ENCODE measurements around the gene PEX3.
A peak's percentile ranks its signal among the peaks of the same experiment; 100 is the strongest.

PEX3 gene

GRCh38 chr6:143529095-143529494 lies 78.5 kb downstream of the PEX3 start:
- Histone ChIP-seq H3K9ac (ENCODE audit: low read length in 5 of 5) (no peak overlapping the region), H3K36me3 (ENCODE audit: control insufficient read depth in 5 of 5, insufficient read depth in 5 of 5, low read length in 5 of 5) (no peaks in the 10 kb centered on the region), H3K27ac (ENCODE audit: low read depth, low read length) (no peak overlapping the region), H3K9me3 (ENCODE audit: control insufficient read depth in 5 of 5, low read length in 5 of 5) (no peaks in the 10 kb centered on the region), H3K4me3 (ENCODE audit: low read depth in 1 of 5, low read length in 5 of 5) (no peak overlapping the region), H3K27me3 (ENCODE audit: control insufficient read depth in 5 of 5, insufficient read depth in 4 of 5, low read length in 5 of 5) (no peaks in the 10 kb centered on the region), H3K4me1 (ENCODE audit: control insufficient read depth in 5 of 5, insufficient read depth in 5 of 5, low read length in 5 of 5) (no peaks in the 10 kb centered on the region)

- Histone ChIP-seq H3K9me3 (ENCODE audit: control insufficient read depth in 5 of 5, low read length in 5 of 5) (no peaks in the 10 kb centered on the region), H3K36me3 (ENCODE audit: control insufficient read depth in 5 of 5, insufficient read depth in 5 of 5, low read length in 5 of 5) (no peaks in the 10 kb centered on the region), H3K27me3 (ENCODE audit: control insufficient read depth in 5 of 5, insufficient read depth in 4 of 5, low read length in 5 of 5) (no peaks in the 10 kb centered on the region), H3K9ac (ENCODE audit: low read length in 5 of 5) (no peak overlapping the region), H3K27ac (ENCODE audit: low read depth, low read length) (no peak overlapping the region), H3K4me3 (ENCODE audit: low read depth in 1 of 5, low read length in 5 of 5) (no peak overlapping the region), H3K4me1 (ENCODE audit: control insufficient read depth in 5 of 5, insufficient read depth in 5 of 5, low read length in 5 of 5) (peaks cover 0 to 6% (median 5%) of the 10 kb centered on the region in 5 donors)
Measured at GRCh38 chr6:143531720-143532499, 81.3 kb downstream of the PEX3 start.

GRCh38 chr6:143535189-143535614 lies 84.6 kb downstream of the PEX3 start:
- peaks cover 0 to 13% (median 13%) of the 10 kb centered on the region in 5 donors for H3K4me1 ChIP-seq (ENCODE audit: control insufficient read depth in 5 of 5, insufficient read depth in 5 of 5, low read length in 5 of 5)
- H3K9me3 ChIP-seq (ENCODE audit: control insufficient read depth in 5 of 5, low read length in 5 of 5) = no peaks in the 10 kb centered on the region
- H3K27ac ChIP-seq (ENCODE audit: low read depth, low read length) = no peak overlapping the region
- H3K4me3 ChIP-seq (ENCODE audit: low read depth in 1 of 5, low read length in 5 of 5) = no peak overlapping the region
- no peaks in the 10 kb centered on the region for H3K27me3 ChIP-seq (ENCODE audit: control insufficient read depth in 5 of 5, insufficient read depth in 4 of 5, low read length in 5 of 5)
- H3K9ac ChIP-seq (ENCODE audit: low read length in 5 of 5) = no peak overlapping the region
- no peaks in the 10 kb centered on the region for H3K36me3 ChIP-seq (ENCODE audit: control insufficient read depth in 5 of 5, insufficient read depth in 5 of 5, low read length in 5 of 5)

GRCh38 chr6:143536461-143536865 lies 85.9 kb downstream of the PEX3 start:
- H3K4me1 ChIP-seq (ENCODE audit: control insufficient read depth in 5 of 5, insufficient read depth in 5 of 5, low read length in 5 of 5) = peaks cover 0 to 13% (median 13%) of the 10 kb centered on the region in 5 donors
- peak overlapping the region in 4 of 5 donors; percentile 38 to 65 (median 50) for H3K9ac ChIP-seq (ENCODE audit: low read length in 5 of 5)
- no peak overlapping the region for H3K27ac ChIP-seq (ENCODE audit: low read depth, low read length)
- H3K9me3 ChIP-seq (ENCODE audit: control insufficient read depth in 5 of 5, low read length in 5 of 5) = no peaks in the 10 kb centered on the region
- peak overlapping the region; percentile 50 to 71 (median 58) for H3K4me3 ChIP-seq (ENCODE audit: low read depth in 1 of 5, low read length in 5 of 5)
- peaks cover 0 to 2% (median 0%) of the 10 kb centered on the region in 5 donors for H3K27me3 ChIP-seq (ENCODE audit: control insufficient read depth in 5 of 5, insufficient read depth in 4 of 5, low read length in 5 of 5)
- no peaks in the 10 kb centered on the region for H3K36me3 ChIP-seq (ENCODE audit: control insufficient read depth in 5 of 5, insufficient read depth in 5 of 5, low read length in 5 of 5)

- Histone ChIP-seq H3K4me3 (ENCODE audit: low read depth in 1 of 5, low read length in 5 of 5) (peak overlapping the region; percentile 65 to 77 (median 69)), H3K27me3 (ENCODE audit: control insufficient read depth in 5 of 5, insufficient read depth in 4 of 5, low read length in 5 of 5) (peaks cover 0 to 2% (median 0%) of the 10 kb centered on the region in 5 donors), H3K9ac (ENCODE audit: low read length in 5 of 5) (peak overlapping the region in 3 of 5 donors; percentile 57 to 68 (median 60)), H3K9me3 (ENCODE audit: control insufficient read depth in 5 of 5, low read length in 5 of 5) (no peaks in the 10 kb centered on the region), H3K4me1 (ENCODE audit: control insufficient read depth in 5 of 5, insufficient read depth in 5 of 5, low read length in 5 of 5) (peaks cover 0 to 13% (median 13%) of the 10 kb centered on the region in 5 donors), H3K36me3 (ENCODE audit: control insufficient read depth in 5 of 5, insufficient read depth in 5 of 5, low read length in 5 of 5) (no peaks in the 10 kb centered on the region), H3K27ac (ENCODE audit: low read depth, low read length) (no peak overlapping the region)
Measured at GRCh38 chr6:143536866-143537691, 86.5 kb downstream of the PEX3 start.

- H3K9ac ChIP-seq (ENCODE audit: low read length in 5 of 5) = no peak overlapping the region
Measured at GRCh38 chr6:143538374-143538773, 87.8 kb downstream of the PEX3 start.

GRCh38 chr6:143539106-143539505 lies 88.5 kb downstream of the PEX3 start:
- H3K4me1 ChIP-seq (ENCODE audit: control insufficient read depth in 5 of 5, insufficient read depth in 5 of 5, low read length in 5 of 5) = peaks cover 0 to 13% (median 13%) of the 10 kb centered on the region in 5 donors
- H3K4me3 ChIP-seq (ENCODE audit: low read depth in 1 of 5, low read length in 5 of 5) = no peak overlapping the region
- H3K36me3 ChIP-seq (ENCODE audit: control insufficient read depth in 5 of 5, insufficient read depth in 5 of 5, low read length in 5 of 5) = no peaks in the 10 kb centered on the region
- no peak overlapping the region for H3K9ac ChIP-seq (ENCODE audit: low read length in 5 of 5)
- H3K27me3 ChIP-seq (ENCODE audit: control insufficient read depth in 5 of 5, insufficient read depth in 4 of 5, low read length in 5 of 5) = peaks cover 0 to 2% (median 0%) of the 10 kb centered on the region in 5 donors
- no peaks in the 10 kb centered on the region for H3K9me3 ChIP-seq (ENCODE audit: control insufficient read depth in 5 of 5, low read length in 5 of 5)
- no peak overlapping the region for H3K27ac ChIP-seq (ENCODE audit: low read depth, low read length)

More at GRCh38 chr6:143538374-143538773, 87.8 kb downstream of the PEX3 start:
- Histone ChIP-seq H3K27ac (ENCODE audit: low read depth, low read length) (no peak overlapping the region), H3K36me3 (ENCODE audit: control insufficient read depth in 5 of 5, insufficient read depth in 5 of 5, low read length in 5 of 5) (no peaks in the 10 kb centered on the region), H3K4me3 (ENCODE audit: low read depth in 1 of 5, low read length in 5 of 5) (no peak overlapping the region), H3K9me3 (ENCODE audit: control insufficient read depth in 5 of 5, low read length in 5 of 5) (no peaks in the 10 kb centered on the region), H3K27me3 (ENCODE audit: control insufficient read depth in 5 of 5, insufficient read depth in 4 of 5, low read length in 5 of 5) (peaks cover 0 to 2% (median 0%) of the 10 kb centered on the region in 5 donors), H3K4me1 (ENCODE audit: control insufficient read depth in 5 of 5, insufficient read depth in 5 of 5, low read length in 5 of 5) (peaks cover 0 to 13% (median 13%) of the 10 kb centered on the region in 5 donors)

- H3K36me3 ChIP-seq (ENCODE audit: control insufficient read depth in 5 of 5, insufficient read depth in 5 of 5, low read length in 5 of 5) = no peaks in the 10 kb centered on the region
- no peaks in the 10 kb centered on the region for H3K9me3 ChIP-seq (ENCODE audit: control insufficient read depth in 5 of 5, low read length in 5 of 5)
- H3K4me1 ChIP-seq (ENCODE audit: control insufficient read depth in 5 of 5, insufficient read depth in 5 of 5, low read length in 5 of 5) = peaks cover 0 to 13% (median 13%) of the 10 kb centered on the region in 5 donors
- no peak overlapping the region for H3K4me3 ChIP-seq (ENCODE audit: low read depth in 1 of 5, low read length in 5 of 5)
- H3K9ac ChIP-seq (ENCODE audit: low read length in 5 of 5) = no peak overlapping the region
- peaks cover 0 to 2% (median 0%) of the 10 kb centered on the region in 5 donors for H3K27me3 ChIP-seq (ENCODE audit: control insufficient read depth in 5 of 5, insufficient read depth in 4 of 5, low read length in 5 of 5)
- no peak overlapping the region for H3K27ac ChIP-seq (ENCODE audit: low read depth, low read length)
Measured at GRCh38 chr6:143539734-143540133, 89.1 kb downstream of the PEX3 start.

- Histone ChIP-seq H3K9me3 (ENCODE audit: control insufficient read depth in 5 of 5, low read length in 5 of 5) (no peaks in the 10 kb centered on the region), H3K9ac (ENCODE audit: low read length in 5 of 5) (no peak overlapping the region), H3K27me3 (ENCODE audit: control insufficient read depth in 5 of 5, insufficient read depth in 4 of 5, low read length in 5 of 5) (peaks cover 0 to 2% (median 0%) of the 10 kb centered on the region in 5 donors), H3K4me3 (ENCODE audit: low read depth in 1 of 5, low read length in 5 of 5) (no peak overlapping the region), H3K4me1 (ENCODE audit: control insufficient read depth in 5 of 5, insufficient read depth in 5 of 5, low read length in 5 of 5) (peaks cover 0 to 13% (median 13%) of the 10 kb centered on the region in 5 donors), H3K36me3 (ENCODE audit: control insufficient read depth in 5 of 5, insufficient read depth in 5 of 5, low read length in 5 of 5) (no peaks in the 10 kb centered on the region), H3K27ac (ENCODE audit: low read depth, low read length) (no peak overlapping the region)
Measured at GRCh38 chr6:143540192-143540591, 89.6 kb downstream of the PEX3 start.
